GM12891 (cell line): Measurements from ENCODE around the gene TBCD.
"Not testable (repeated sequence)": the region's sequence is repeated elsewhere in the genome, so short reads cannot be mapped to it uniquely, and the experiment has no call there.

ENCODE experiments used
- POLR2A ChIP-seq: IDR thresholded peaks from 2 replicates; pipeline ENCODE4 v1.6.1; 2011; ENCODE audit warnings: low read depth, low read length, control low read depth
- POLR2AphosphoS5 ChIP-seq: IDR thresholded peaks from 2 replicates; pipeline ENCODE4 v1.6.1; 2011; ENCODE audit warnings: low read depth, low read length, control low read depth
- TAF1 ChIP-seq: IDR thresholded peaks from 2 replicates; pipeline ENCODE4 v1.6.1; 2011; ENCODE audit warnings: low read depth, low read length, control low read depth

DNA sequence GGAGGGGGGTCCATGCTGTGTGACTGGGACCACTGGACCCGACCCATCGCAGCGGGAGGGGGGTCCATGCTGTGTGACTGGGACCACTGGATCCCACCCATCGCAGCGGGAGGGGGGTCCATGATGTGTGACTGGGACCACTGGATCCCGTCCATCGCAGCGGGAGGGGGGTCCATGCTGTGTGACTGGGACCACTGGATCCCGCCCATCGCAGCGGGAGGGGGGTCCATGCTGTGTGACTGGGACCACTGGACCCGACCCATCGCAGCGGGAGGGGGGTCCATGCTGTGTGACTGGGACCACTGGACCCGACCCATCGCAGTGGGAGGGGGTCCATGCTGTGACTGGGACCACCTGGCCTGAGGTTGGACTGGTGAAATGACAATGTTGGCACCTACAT lies 33.7 kb downstream of the TBCD start:
- not testable (repeated sequence) for TF ChIP-seq POLR2A, POLR2AphosphoS5, TAF1
